GM18519 (cell line): ENCODE measurements around the gene ACTR2.

Experiments used
- ATAC-seq: cut with Tn5 transposase; IDR thresholded peaks from one replicate; pipeline ENCODE4 v1.9.1; 2021; ENCODE audit warnings: mild to moderate bottlenecking, moderate library complexity; ENCODE audit not compliant: unreplicated experiment, low FRiP score

Gene ACTR2

DNA sequence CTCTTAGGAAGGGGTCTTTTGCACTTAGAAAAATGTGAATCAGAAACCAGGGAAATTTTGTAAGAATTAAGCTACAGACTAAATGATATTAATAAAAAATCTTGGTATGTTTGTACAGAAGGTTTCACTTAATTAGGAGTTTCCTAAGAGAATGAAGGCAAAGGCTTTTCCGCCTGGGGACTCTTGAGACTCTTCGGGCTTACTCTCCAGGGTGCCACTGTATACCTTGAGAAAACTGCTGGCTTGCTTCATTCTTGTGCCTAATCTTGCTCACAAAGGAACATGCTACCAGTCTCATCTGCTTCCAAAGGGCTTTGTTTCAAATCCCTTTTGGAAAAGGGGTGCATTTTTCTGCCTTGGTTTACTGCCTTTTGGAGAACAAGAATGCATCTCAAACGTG lies 49.5 kb downstream of the ACTR2 start:
- no peak for ATAC-seq

GRCh38 chr2:65277791-65278483 lies 50.3 kb downstream of the ACTR2 start:
- ATAC-seq, result no peak

- no peak for ATAC-seq
These were observed 50.9 kb downstream of the ACTR2 start for GRCh38 chr2:65278531-65278981.

- ATAC-seq, result no peak
These were observed 52.1 kb downstream of the ACTR2 start for GRCh38 chr2:65279756-65280155.

DNA sequence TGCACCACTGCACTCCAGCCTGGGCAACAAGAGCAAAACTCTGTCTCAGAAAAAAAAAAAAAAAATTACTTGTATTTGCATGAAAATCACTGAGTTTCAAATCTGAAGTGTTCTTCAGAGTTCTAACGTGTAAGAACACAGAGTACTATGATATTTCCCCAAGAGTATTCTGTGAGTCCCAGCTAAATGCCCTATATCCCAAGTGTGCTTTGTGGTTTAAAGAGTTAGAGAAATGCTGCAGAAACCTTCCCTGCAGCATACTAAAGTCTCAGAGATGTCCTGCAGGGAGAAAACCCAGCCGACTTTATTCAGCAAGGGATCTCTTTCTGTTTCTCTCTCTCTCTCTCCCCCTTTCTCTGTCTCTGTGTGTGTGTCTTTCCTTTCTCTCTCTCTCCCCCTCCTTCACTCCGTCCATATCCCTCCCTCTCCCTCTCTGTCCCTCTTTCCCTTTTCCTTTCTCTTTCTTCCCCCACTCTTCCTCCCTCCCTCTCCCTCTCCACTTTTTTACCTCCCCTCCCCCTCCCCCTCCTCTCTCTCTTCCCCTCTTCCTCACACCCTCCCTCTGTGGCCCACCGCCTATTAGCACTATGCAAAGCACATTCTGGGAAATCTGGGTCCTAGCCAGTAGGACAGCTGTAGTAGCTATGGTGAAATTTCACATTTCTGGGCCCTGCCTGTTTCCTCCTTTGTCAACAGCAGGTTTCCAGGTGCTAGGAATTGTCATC lies 54.2 kb downstream of the ACTR2 start:
- ATAC-seq, result no peak

DNA sequence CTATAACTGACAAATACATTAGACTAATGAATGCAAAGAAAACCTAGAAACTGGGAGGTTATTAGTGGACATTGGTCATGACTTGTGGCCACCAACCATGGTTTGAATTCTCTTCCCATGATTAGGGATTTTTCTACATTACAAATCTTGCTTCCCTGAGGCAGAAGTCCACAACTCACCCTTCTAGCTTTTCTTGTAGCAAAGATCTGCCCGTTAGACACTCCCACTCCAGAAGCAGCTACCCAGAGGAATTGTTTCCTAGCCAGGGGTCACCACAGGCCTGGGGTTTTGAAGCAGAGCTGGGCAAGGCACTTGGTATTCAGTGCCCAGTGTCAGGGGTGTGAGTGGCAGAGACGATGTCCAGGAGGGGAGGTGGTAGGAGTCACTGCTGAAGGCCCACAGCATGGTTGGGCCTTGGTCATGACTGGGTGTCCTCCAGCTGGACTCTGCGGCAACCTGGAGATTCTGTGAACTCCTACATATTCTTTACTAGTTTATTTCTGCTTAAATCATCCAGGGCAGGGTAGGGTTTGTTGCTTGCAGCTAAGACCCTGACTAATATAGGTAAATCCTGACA lies 54.9 kb downstream of the ACTR2 start:
- ATAC-seq, result no peak

DNA sequence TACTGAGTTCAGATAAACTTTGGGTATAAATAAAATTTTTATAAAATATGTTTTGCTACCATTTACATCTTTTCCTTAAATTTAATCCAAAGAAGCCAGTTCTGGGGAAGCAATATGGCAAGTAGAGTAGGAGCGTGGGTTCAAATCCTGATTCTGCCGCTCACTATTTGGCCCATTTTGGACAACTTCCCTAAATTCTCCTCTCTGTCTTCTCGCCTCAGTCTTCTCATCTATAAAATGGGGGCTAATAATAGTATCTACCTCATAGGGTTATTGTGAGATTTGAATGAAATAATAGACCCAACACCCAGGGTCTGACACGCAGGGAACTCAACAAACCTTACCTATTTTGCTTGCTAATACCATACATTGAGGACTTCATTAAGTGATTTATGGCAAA lies 59.7 kb downstream of the ACTR2 start:
- ATAC-seq, result no peak

DNA sequence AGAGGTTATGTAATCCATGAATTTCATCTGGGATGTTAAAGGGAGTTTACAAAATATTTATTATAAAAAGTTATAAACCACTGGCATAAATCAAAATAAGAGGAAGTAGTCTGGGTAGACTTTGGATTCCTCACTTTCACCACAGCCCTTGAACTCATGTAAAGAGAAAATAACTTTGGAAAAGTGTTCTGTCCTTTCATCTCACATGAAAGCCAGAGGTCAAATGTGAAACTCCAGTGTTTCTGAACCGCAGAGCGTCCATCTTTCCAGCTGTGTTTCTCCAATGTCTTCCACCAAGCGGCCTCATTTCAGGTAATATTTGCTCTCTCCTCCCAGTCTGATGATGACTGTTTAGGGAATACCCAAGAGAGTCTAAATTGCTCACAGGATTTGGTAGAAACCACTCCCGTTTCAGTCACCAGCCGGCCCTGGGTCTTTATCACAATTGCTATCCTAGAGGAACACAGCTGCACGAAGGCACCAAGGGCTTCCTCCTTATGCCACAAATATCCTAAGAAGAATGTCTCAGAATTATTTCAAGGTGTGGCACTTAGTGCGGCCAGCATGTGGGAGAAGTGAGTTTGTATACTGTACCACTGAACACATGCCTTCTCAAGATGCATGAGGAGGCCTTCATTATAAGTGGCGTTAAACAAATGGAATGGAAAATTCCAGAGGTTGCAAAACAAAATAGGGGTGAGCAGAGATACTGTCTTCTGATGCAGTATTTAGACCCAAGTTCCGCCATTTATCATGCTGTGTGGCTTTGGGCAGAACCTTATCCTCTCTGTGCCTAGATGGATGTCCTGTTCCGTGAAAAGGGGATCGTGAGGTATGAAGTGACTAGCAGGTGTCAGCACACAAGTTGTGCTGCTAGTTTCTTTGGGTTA lies 63.8 kb downstream of the ACTR2 start:
- ATAC-seq, result no peak

- ATAC-seq, result no peak
These were observed 64.4 kb downstream of the ACTR2 start for GRCh38 chr2:65292106-65292400.

DNA sequence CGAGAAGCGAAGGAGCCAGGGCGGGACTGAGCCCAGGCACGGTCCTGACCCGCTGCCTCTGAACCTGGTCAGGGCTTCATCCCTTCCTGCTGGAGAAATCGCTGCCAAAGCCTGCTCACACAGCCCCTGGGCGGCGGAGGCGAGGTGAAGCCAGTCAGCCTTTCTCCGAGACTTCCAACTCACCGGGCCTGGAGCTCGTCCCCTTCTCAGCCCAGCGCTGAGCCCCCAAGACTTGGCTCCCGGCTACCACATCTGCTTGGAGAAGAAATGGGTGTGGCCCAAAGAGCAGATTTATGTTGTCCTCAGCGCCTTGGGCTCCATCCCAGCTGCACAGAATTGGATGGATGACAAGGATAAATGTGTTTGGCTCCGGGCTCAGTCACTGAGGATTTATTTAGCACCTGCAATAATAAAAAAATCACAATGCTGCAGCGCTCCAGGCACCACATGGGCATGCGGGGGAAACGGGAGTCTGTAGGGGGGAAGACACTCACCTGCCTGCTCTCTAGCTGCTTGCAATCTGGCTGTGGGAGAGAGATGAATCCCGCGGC lies 64.9 kb downstream of the ACTR2 start:
- no peak for ATAC-seq

DNA sequence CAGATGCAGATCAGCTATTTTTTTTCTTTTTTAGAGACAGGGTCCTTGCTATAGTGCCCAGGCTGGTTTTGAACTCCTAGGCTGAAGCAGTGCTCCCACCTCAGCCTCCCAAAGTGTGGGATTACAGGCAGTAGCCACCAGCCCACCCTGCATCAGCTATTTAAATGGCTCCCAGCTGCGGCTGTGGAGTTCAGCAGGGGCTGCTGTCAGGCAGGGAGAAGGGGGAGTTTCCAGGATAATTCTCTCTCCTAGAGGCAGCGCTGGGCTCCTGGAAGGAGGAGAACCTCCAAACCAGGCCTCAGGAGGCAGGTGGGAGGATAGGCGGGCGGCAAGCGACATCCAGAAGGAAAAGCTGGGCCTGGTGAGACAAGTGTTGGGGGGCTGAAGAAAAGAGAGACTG lies 65.7 kb downstream of the ACTR2 start:
- no peak for ATAC-seq

DNA sequence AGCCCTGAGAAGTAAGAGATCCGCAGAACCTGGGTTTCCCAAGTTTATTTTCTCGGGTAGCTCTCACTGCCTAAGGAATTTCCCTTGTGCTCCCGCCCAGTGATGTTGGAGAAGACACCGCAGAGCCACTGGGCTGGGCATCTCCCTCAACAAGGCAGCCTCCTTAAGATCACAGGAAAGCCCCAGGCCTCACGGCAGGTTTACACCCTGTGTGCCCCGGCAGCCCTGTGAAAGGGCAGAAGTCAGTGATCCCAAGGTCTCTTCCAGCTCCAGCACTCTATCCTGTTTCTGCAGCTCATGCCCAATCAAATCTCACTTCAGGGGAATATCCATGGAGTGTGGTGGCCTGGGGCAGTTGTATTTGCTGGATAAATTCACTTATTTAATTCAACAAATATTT lies 66.5 kb downstream of the ACTR2 start:
- ATAC-seq, result no peak

GRCh38 chr2:65294701-65295100 lies 67.1 kb downstream of the ACTR2 start:
- ATAC-seq, result no peak

DNA sequence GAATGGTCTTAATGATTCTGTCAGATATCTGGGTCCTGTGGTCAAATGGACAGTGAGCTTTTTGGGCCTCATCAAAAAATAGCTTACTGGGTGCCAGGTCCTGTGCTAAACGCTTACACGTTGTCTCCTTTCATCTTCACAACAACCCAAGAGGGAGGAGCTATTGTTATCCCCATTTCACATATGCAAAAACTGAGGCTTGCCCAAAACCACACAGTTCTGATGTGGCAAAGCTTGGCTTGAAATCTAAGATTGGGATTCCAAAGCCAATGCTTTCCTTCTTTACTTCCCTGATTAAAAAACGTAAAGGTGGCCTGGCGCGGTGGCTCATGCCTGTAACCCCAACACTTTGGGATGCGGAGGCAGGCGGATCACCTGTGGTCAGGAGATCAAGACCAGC lies 69.3 kb downstream of the ACTR2 start:
- ATAC-seq, result no peak

DNA sequence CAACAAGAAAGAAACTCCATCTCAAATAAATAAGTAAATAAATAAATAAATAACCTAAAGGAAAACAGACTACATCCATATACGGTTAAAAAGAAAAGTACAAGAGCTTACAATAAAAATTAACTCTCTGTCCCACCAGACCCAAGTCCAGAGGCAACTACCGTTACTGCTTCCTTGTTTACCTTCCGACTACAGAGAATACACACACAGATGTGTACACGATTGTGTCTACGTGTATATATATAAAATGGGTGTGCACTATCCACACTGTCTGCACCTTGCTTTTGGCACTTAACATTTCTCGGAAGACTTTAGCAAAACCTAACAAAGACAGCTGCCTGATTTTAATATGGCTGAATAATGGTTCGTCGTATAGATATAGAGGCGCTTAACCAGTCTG lies 69.9 kb downstream of the ACTR2 start:
- ATAC-seq, result no peak

- no peak for ATAC-seq
These were observed 70.5 kb downstream of the ACTR2 start for GRCh38 chr2:65298089-65298488.

GRCh38 chr2:65299246-65299645 lies 71.6 kb downstream of the ACTR2 start:
- ATAC-seq, result no peak

GRCh38 chr2:65300134-65300760 lies 72.6 kb downstream of the ACTR2 start:
- no peak for ATAC-seq

GRCh38 chr2:65300761-65301711 lies 73.4 kb downstream of the ACTR2 start:
- peak; percentile 73 for ATAC-seq
